G401.6 (cell line): Measurements from ENCODE around the gene BBS1.
A peak's percentile ranks its signal among the peaks of the same experiment; 100 is the strongest.
"Not testable (repeated sequence)": the region's sequence is repeated elsewhere in the genome, so short reads cannot be mapped to it uniquely, and the experiment has no call there.

Experiments used
- FAIRE-seq: peaks from 2 replicates; lab custom pipeline; 2012; peaks lifted over from hg19 to GRCh38; lab: Jason Lieb, UNC

Gene BBS1

DNA sequence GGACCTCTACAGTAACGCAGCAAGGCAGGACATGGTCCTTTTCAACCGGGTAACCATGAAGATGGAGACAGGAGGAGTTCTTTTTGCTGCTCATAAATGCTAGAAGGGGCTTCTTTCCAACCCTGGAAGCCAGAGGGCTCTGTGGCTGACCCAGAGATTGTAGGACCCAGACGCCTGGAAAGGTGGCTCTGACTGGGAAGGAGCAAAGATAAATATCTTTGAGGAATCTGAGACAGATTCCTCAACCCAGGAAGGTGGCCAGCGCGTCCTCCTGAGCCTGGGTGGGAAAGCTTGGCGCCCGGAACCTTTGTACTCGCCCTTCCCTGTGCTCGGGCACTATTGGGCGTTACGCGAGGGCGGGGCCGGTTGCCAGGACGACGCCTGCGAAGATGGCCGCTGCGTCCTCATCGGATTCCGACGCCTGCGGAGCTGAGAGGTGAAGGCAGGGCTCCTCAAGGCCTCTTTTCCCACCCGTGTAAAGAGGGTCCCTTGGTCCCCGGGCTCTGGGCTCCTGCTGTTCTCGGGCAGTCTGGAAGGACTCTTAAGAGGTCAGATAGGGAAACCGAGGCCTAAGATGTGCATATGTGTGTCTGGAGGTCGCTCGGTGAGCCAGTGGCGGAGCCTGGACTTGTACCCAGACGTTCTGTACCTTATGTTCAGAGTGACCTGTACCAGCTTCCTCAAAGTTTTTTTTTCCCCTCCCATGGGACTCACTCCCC, at the start of gene BBS1:
Gene BBS1, plus strand, starts transcription at position 365 of the 719 bp plus-strand sequence. Its CDS starts 25 bp downstream, at position 390.
- FAIRE-seq, result peak; percentile 11

- no peak for FAIRE-seq
Measured at GRCh38 chr11:66462010-66462409, 48.4 kb upstream of the BBS1 start.

- FAIRE-seq, result no peak
Measured at GRCh38 chr11:66462911-66463310, 47.5 kb upstream of the BBS1 start.

- FAIRE-seq, result not testable (repeated sequence)
Measured at GRCh38 chr11:66464116-66464515, 46.3 kb upstream of the BBS1 start.

DNA sequence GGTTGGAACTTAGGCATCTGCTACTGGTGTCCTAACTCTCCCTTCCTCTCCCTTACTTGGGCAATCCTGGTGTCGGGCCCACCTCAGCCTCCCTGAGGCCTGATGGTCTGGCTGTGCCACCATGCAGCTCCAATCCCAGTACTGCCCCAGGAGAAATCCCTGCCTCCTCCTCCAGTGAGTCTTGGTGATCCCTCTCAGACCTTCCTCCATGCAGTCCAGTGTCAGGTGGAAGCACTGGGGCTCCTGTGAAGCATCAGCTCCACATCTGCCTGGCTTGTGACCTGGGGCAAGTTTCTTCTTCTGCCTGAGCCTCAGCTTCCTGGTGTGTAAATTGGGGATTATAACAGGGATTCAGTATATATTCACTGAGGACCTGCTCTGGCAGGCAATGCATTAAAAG, 45.5 kb upstream of the BBS1 start:
- no peak for FAIRE-seq

DNA sequence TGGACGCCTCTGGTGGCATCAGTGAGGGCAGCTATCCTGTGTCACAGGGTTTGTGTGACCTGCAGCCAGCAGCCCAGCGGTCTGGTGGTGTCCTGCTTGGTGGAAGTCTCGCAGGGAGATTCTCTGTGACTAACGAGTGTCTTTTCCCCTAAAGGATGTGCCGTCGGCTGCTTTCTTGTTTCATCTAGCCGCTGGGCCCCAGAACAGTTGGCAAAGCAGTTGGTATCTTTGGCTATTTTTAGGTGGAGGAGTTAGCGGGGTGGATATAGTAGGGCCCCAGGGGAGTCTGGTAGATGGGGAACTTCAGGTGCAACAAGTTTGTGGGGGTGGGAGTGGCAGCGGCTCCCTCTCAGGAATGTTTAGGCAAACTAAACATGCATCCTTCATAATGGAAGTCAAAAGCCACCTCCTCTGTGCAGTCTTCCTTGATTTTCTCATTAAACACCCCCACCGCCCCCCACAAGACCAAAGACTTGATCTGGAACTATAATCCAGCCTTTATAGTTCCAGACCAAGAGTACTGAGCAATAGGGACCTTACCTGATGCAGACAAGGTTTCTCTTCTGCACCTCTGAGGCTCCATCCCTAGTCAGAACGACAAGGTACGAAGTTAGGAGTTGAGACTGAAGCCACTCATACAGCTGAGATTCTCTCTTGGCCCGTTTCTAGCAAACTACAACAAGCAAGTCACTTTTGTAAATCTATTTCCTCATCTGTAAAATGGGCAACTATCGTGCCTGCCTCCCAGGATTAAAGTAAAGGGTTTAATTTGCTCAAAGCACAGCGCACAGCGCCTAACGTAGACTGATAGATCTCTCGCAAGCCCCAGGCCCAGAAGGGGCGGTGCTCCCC, 44.8 kb upstream of the BBS1 start:
- FAIRE-seq, result no peak

DNA sequence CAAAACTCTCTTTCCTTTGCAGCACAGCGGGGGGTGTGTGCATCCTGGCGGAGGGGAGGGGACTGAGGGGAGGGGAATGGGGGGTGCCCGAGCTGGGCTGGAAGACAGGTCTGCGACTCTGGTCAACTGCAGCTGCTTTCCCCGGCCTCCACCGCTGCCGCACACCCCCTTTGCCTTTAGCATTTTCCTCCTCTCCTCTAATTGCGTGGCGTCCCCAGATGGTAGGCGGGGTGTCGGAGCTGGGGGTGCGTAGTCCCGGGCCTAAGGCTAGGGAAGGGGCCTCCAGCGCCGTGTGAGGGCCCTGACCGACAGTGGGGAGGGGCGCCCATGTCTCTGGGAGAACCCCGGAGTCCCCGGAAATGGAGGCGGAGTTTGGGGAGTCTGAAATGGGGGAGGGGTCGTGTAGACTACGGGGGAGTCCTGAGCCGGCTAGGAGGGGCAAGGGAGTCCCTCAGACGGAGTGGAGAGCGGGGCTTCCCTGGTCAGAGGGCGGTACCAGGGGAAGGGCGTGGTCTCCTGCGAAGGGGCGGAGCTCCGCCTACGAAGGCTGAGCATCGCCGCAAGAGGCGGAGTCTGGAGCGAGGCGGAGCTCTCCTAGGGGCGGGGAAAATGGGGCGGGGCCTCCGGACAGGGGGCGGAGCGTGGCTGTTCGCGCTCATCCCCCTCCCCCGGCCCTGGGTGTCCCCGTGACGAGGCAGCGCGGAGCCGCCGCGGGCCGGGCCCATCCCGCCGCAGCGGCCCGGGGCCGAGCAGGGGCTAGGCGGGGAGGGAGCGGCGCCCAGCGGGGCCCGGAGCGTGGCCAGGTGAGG, 44.0 kb upstream of the BBS1 start, which contains the start of gene PELI3:
Gene PELI3, plus strand, starts transcription at position 681 of the 809 bp plus-strand sequence. CDS start 1,224 bp downstream, outside the sequence.
- peak; percentile 79 for FAIRE-seq

DNA sequence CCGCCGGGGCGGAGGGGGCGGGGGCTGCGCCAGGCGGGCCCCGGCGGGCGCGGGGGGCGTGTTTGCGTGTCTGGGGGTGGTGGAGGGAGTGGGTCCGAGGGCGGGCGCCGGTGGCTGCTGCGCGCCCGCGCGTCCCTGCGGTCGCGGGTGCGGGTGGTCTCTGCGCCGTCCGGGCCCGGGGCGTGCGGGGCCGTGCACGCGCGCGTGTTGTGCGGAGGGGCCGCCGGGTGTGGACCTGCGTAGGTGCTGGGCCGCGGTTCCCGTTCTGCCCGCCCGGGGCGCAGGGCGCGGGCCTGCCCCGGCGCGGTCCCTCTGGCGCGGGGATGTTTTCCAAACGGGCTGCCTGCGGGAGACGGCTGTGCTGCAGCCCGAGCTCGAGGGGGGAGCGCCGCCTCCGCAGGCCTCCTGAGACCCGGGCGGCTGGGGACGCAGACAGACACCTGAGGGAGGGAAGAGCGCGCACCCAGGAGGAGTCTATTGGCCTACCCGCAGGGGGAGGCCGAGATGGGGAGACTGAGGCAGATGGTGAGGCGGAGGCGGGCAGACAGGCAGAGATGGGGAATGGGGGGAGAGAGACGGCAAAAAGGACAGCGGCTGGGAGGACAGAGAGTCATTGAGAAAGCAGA, 43.3 kb upstream of the BBS1 start:
- no peak for FAIRE-seq

DNA sequence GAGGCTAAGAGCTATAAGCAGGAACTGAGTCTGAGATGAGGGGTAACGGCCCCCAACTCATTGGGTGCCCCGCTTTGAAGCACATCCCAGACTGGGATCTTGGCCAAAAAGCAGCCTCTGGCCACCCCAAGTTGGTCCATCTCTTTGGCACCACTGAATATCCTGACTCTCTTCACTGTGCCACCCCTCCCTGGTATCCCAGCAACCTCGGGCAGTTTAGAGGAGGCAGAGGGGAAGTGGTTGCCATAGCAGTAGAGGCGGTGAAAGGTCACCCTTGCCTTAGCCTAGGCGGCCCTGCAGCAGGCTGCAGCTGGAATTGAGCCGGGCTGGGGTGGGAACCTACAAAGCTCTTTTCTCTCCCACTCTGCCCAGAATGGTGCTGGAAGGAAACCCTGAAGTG, 42.7 kb upstream of the BBS1 start:
- no peak for FAIRE-seq

DNA sequence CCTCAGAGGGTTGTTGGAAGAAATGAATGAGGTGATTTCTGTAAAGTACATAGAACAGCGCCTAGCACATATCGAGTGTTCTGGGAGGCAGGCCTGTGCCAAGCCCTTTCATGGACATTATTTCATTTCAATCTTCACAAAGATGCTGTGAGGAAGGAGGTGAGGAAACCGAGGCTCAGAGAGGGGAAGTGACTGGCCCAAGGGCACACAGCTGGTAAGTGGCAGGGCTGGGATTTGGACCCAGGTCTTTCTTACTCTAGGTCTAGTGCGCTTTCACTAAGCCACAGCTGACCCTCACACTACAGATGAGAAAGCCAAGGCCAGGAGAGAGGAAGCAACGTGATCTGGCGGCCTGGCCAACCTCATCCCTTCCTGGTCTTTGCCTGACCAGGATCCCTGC, 41.7 kb upstream of the BBS1 start:
- no peak for FAIRE-seq

DNA sequence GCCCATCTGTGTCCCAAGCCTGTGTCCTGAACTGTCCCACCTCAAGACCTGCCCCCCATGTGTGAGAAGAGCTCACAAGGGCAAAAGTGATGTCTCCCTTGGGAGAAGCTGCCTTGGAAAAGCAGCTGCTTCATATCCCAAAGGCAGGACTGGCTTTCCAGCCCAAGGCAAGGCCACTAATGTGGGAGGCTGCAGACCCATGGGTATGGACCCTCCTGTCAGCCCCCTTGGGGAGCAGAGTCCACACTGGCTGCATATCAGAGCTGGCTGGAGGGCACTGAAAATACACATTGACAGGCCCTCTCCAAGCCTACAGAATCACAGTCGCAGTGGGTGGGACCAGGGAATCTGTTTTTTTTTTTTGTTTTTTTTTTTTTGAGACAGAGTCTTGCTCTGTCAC, 41.0 kb upstream of the BBS1 start:
- no peak for FAIRE-seq

DNA sequence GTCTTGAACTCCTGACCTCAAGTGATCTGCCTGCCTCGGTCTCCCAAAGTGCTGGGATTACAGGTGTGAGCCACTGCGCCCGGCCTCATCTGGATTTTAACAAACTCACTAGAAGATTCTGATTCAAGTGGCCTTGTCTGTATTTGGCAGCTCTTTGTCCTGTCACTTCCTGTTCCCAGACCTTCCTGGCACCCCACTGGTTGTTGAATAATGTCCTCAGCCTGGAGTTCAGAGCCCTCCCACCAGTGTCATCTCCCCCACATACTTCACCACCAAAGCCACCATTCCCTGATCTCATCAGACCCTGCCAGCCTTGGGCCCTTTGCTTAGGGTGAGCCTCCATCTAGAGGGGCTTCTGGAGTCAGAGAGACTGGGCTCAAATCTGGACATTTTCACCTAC, 40.4 kb upstream of the BBS1 start:
- no peak for FAIRE-seq

DNA sequence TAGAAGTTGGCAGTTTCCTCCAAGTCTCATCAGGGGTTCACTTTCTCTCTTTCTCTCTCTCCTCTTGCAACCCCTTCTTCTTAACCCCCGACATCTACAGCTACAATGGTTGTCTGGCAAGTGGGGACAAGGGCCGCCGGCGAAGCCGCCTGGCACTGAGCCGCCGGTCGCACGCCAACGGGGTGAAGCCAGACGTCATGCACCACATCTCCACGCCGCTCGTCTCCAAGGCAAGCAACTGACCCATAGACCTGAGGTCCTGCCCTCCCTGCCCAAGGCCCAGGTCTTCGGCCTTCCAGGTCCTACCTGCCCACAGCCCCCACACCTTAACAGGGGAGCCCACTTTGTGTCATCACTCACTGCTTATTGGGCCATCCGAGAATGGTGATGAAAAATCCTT, 39.3 kb upstream of the BBS1 start:
- FAIRE-seq, result no peak

GRCh38 chr11:66472054-66472453, 38.4 kb upstream of the BBS1 start:
- no peak for FAIRE-seq

DNA sequence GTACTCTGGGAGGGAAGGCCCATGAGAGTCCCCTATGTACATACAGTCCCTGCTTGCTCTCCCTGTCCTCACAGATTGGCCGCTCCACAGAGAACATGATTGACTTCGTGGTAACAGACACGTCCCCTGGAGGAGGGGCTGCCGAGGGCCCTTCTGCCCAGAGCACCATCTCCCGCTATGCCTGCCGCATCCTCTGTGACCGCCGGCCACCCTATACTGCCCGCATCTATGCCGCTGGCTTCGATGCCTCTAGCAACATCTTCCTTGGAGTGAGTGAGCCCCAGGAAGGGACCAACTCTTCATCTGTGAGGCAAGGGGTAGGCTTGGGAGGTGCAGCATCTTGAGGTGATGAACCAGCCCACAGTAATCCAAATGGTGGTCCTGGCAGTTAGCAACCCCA, 37.3 kb upstream of the BBS1 start:
- no peak for FAIRE-seq

DNA sequence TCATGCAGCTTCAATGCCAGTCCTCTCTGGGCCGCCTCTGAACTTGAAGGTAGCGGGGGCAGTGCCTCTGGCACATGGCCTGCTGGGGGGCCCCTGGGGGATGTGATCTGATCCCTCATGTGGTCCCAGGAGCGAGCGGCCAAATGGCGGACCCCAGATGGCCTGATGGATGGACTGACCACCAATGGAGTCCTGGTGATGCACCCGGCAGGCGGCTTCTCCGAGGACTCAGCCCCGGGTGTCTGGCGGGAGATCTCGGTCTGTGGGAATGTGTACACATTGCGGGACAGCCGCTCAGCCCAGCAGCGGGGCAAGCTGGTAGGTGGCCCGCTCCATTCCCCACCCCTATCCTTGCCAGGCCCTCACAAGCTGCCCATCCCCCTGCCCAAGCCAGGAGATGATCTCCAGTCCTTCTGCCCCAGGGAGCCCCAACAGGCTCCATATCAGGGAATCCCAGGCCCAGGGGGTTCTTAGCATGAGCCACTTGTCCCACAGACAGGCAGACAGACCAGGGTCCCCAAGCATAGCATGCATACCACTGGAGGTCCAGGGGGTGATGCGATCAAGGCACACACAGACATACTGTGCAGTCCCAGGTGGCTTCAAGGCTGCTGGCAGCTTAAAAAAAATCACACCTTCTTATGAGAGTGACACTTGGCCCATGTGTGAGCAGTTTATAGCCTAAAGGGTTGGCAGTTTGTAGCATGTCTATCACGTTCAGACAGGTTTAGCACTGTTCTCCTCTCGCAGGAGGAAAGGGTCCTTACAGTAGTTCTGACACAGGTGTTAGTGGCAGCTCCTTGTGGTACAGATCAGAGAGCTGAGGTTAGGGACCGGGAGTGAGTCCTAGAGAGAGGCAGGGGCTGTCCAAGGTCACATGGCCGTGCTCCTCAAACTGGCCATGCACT, 36.6 kb upstream of the BBS1 start:
- FAIRE-seq, result no peak

DNA sequence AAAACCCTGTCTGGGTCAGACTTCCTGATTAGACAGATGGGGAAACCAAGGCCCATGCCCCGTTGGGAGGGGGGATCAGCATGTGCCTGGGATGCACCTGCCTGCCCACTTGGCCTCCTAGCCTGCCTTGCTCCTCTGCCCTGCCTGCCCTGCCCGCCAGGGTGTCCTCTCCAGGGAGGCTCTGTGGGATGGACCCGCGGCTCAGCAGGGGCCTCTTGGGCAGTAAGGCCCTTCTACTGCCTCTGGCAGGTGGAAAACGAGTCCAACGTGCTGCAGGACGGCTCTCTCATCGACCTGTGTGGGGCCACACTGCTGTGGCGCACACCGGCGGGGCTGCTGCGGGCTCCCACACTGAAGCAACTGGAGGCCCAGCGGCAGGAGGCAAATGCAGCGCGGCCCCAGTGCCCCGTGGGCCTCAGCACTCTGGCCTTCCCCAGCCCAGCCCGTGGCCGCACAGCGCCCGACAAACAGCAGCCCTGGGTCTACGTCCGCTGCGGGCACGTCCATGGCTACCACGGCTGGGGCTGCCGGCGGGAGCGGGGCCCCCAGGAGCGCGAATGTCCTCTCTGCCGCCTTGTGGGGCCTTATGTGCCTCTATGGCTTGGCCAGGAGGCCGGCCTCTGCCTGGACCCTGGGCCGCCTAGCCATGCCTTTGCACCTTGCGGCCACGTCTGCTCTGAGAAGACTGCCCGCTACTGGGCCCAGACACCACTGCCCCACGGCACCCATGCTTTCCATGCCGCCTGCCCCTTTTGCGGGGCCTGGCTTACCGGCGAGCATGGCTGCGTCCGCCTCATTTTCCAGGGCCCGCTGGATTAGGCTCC, 34.9 kb upstream of the BBS1 start:
- no peak for FAIRE-seq

DNA sequence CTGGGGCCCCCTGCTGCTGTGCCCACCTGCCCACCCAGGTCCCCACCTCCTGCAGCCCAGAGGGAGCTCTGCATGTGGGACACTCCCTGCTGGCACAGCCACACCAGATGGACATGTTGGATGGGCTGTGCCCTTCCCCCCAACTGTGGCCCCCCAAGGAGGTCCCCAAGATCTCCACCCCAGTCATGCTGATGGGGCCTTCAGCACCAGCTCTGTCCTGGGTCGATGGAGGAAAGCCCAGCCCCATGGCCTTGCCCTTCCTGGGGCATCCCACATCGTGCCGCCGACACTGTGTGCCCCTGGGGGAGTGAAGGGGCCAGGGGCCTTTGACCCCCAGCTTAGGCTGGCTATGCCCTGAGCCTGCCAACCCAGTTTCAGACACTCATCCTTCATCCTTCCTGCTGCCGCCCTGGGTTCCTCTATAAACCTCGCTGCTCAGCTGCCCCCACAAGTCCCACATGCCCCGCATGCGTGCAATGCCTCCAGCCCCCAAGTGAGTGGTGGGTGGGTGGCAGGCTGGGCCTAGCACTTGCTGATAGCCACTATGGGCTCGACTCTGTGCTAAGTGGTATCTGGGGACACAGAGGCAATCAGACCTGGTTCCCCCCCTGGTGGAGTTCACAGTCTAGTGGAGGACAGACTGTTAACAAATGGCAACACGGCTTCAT, 34.1 kb upstream of the BBS1 start:
- no peak for FAIRE-seq

DNA sequence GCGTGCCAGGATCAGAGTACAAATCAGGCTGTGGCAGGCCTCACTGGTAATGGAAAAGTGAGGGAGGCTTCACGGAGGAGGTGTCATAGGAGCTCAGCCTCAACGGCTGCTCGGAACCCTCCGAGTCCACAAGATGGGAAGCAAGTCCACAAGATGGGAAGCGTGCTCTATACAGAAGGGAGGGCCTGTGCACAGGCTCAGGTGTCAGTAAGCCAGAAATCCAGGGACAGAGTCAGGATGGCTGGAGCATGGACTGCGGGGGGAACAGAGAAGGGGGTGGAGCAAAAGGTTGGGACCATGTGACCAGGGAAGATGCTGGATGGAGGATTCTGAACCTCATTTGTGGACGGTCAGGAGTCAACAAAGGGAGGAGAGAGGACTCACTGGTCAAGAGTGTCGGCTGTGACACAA, 33.6 kb upstream of the BBS1 start:
- no peak for FAIRE-seq
